Measurements from ENCODE around the gene GPS1.

The GPS1 gene

DNA sequence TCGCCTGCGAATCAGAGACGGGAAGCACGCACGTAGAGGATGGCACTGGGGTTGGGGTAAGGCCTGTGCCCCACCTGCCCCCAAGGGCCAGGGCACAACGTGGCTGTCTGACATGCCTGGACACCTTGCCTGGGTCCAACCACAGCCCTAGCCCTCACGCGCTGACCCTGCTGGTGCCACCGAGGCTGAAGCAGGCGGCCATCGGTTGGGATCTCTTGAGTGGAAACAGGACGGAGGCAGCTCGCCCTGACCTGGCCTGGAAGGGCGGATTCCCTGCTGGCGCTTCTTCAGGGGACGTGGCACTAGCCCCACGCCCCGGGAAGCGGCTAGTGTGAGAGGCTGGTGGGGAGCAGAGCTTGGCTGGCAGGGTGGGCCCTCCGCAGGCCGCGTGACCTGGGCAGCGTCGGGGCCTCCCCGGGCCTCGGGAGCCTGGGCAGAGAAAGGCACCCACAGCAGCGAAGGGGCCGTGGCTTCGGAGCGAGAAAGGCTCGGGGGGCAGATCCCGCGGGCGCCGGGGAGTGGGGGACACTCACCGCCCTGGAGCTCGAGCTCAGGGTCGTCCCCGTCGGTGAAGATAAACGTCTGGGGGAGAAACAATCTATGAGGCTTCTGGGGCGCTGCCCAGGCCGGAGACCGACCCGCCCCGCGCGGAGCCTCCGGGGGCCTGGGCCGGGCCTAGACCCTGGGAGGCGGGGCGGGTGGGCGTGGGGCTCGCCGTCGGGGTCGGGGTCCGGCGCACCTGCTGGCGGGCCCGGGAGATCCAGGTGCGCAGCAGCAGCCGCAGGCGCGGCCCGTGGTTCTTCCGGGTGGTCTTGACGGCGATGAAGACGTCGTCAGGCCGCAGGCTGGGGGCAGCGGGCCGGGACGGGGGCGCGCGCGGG is 697 bp upstream of the GPS1 start:
- H3K36me3 ChIP-seq (ENCODE audit: control insufficient read depth, insufficient read depth, low read length) = peaks cover 6% of the 10 kb centered on the region
- no CpG with 5 or more reads among the region's 79 CpGs for WGBS (ENCODE audit: extremely low coverage, insufficient coverage, low lambda C conversion rate)

DNA sequence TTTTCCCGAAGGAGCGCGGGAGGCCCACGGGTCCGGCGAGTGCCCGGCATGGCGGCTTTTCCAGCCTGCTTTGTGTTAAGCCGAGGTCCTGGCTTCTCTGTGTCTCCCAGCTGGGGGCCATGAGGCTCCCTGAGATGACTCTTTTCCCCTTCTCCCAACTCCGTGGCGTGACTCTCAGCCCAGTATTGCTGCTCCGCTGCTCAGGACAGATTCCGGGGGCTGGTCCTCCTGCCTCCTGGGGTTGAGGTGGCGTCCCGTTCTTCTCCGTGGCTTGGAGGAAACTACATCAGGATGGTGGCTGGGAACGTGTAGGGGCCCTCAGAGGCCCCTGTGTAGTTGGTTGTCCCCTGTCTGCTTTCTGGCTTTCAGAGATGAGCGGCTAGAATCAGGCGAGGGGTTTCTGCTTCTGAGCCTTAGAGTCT is 951 bp downstream of the GPS1 start:
- Histone ChIP-seq H4K5ac (ENCODE audit: low read length) (no peak overlapping the region), H3K27ac (ENCODE audit: low read depth, low read length) (no peak overlapping the region), H3K79me1 (ENCODE audit: low read length) (peaks cover 3% of the 10 kb centered on the region), H3K79me2 (ENCODE audit: control insufficient read depth, insufficient read depth, low read length) (peaks cover 7% of the 10 kb centered on the region), H2BK15ac (replicated peaks; ENCODE audit: low read depth) (no peak overlapping the region), H3K4me2 (ENCODE audit: low read length) (peak overlapping the region; percentile 67), H3K27me3 (ENCODE audit: insufficient read depth, low read length, poor library complexity) (no peaks in the 10 kb centered on the region), H3K23ac (ENCODE audit: low read length) (no peak overlapping the region), H3K18ac (ENCODE audit: low read length) (no peak overlapping the region), H3K4me1 (ENCODE audit: control insufficient read depth, low read depth, low read length) (no peaks in the 10 kb centered on the region), H3K4me3 (ENCODE audit: low read length) (peak overlapping the region; percentile 87), H3K56ac (ENCODE audit: low read length) (peak overlapping the region; percentile 91), H3K36me3 (ENCODE audit: control insufficient read depth, insufficient read depth, low read length) (peaks cover 6% of the 10 kb centered on the region), H2BK120ac (ENCODE audit: low read depth, low read length) (no peak overlapping the region), H2AK5ac (ENCODE audit: low read length) (no peak overlapping the region), H4K8ac (ENCODE audit: low read depth, low read length) (no peak overlapping the region), H3K4ac (ENCODE audit: low read depth, low read length) (no peak overlapping the region), H3K9ac (ENCODE audit: low read length) (peak overlapping the region; percentile 84), H2BK5ac (ENCODE audit: low read length) (no peak overlapping the region)
- no peak for DNase-seq
- no CpG with 5 or more reads among the region's 19 CpGs for WGBS (ENCODE audit: extremely low coverage, insufficient coverage, low lambda C conversion rate)

More for the DNA sequence above, 697 bp upstream of the GPS1 start:
- H3K9ac ChIP-seq (ENCODE audit: low read length) = peak overlapping the region; percentile 73
- no peak overlapping the region for H3K18ac ChIP-seq (ENCODE audit: low read length)
- DNase-seq = no peak
- H2BK120ac ChIP-seq (ENCODE audit: low read depth, low read length) = no peak overlapping the region
- peak overlapping the region; percentile 89 for H3K23ac ChIP-seq (ENCODE audit: low read length)
- H3K79me2 ChIP-seq (ENCODE audit: control insufficient read depth, insufficient read depth, low read length) = peaks cover 7% of the 10 kb centered on the region
- no peak overlapping the region for H4K8ac ChIP-seq (ENCODE audit: low read depth, low read length)
- peak overlapping the region; percentile 82 for H2AK5ac ChIP-seq (ENCODE audit: low read length)
- no peaks in the 10 kb centered on the region for H3K4me1 ChIP-seq (ENCODE audit: control insufficient read depth, low read depth, low read length)
- H3K4me3 ChIP-seq (ENCODE audit: low read length) = peak overlapping the region; percentile 28
- no peak overlapping the region for H3K4ac ChIP-seq (ENCODE audit: low read depth, low read length)
- no peak overlapping the region for H3K27ac ChIP-seq (ENCODE audit: low read depth, low read length)
- peak overlapping the region; percentile 46 for H3K4me2 ChIP-seq (ENCODE audit: low read length)
- no peak overlapping the region for H2BK15ac ChIP-seq (replicated peaks; ENCODE audit: low read depth)
- no peak overlapping the region for H4K5ac ChIP-seq (ENCODE audit: low read length)
- H3K56ac ChIP-seq (ENCODE audit: low read length) = peak overlapping the region; percentile 86
- no peak overlapping the region for H2BK5ac ChIP-seq (ENCODE audit: low read length)
- H3K27me3 ChIP-seq (ENCODE audit: insufficient read depth, low read length, poor library complexity) = no peaks in the 10 kb centered on the region
- peaks cover 3% of the 10 kb centered on the region for H3K79me1 ChIP-seq (ENCODE audit: low read length)

DNA sequence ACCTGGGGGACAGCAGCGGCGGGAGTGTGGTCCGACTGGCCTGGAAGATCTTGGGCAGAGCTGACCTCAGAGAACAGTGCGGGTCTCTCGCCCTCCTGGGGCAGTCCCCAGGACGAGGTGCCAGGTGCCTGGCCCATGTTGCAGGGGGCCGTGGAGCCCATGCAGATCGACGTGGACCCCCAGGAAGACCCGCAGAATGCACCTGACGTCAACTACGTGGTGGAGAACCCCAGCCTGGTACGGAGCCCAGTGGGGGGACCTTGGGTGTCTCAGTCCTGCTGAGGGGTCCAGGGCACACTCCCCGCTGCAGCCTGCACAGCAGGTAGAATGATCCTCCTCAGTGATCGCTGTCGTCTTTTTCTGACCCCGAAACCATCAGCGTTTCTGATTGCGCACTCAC is 1.4 kb downstream of the GPS1 start:
- Histone ChIP-seq H3K79me1 (ENCODE audit: low read length) (peaks cover 3% of the 10 kb centered on the region), H2BK5ac (ENCODE audit: low read length) (no peak overlapping the region), H3K27ac (ENCODE audit: low read depth, low read length) (no peak overlapping the region), H3K4me1 (ENCODE audit: control insufficient read depth, low read depth, low read length) (no peaks in the 10 kb centered on the region), H3K4me2 (ENCODE audit: low read length) (no peak overlapping the region), H3K4ac (ENCODE audit: low read depth, low read length) (no peak overlapping the region), H3K79me2 (ENCODE audit: control insufficient read depth, insufficient read depth, low read length) (peaks cover 7% of the 10 kb centered on the region), H3K27me3 (ENCODE audit: insufficient read depth, low read length, poor library complexity) (no peaks in the 10 kb centered on the region), H2BK120ac (ENCODE audit: low read depth, low read length) (no peak overlapping the region), H3K18ac (ENCODE audit: low read length) (no peak overlapping the region), H3K4me3 (ENCODE audit: low read length) (no peak overlapping the region), H3K36me3 (ENCODE audit: control insufficient read depth, insufficient read depth, low read length) (peaks cover 6% of the 10 kb centered on the region), H2BK15ac (replicated peaks; ENCODE audit: low read depth) (no peak overlapping the region), H3K9ac (ENCODE audit: low read length) (no peak overlapping the region), H3K23ac (ENCODE audit: low read length) (no peak overlapping the region), H3K56ac (ENCODE audit: low read length) (no peak overlapping the region), H4K8ac (ENCODE audit: low read depth, low read length) (no peak overlapping the region), H2AK5ac (ENCODE audit: low read length) (no peak overlapping the region), H4K5ac (ENCODE audit: low read length) (no peak overlapping the region)
- no peak for DNase-seq
- no CpG with 5 or more reads among the region's 19 CpGs for WGBS (ENCODE audit: extremely low coverage, insufficient coverage, low lambda C conversion rate)

DNA sequence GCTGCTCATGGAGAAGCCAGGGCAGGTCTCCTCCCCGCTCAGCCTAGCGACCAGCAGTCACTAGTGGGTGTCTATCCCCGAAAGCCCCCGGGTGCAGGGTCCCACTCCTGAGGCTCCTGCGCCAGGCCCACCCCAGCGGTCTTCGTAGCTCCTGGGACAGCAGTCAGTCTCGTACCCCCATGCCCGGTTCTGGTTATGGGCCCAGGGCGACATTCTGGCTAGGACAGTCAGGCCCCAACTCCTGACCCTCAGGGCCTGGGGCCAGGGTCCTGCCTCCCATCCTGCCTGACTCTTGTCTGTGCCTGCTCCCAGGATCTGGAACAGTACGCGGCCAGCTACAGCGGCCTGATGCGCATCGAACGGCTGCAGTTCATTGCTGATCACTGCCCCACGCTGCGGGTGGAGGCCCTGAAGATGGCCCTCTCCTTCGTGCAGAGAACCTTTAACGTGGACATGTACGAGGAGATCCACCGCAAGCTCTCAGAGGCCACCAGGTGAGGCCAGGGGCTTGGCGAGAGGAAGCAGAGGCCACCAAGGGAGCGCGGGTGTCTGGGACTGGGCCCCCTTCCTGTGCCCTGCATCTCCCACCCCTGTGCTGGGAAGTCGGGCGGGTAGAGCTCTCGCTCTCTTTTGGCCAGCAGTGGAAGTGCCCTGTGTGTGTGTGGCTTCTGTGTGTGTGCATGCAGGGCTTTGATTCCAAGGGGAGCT is 2.0 kb downstream of the GPS1 start:
- Histone ChIP-seq H4K5ac (ENCODE audit: low read length) (no peak overlapping the region), H3K27ac (ENCODE audit: low read depth, low read length) (no peak overlapping the region), H3K4me3 (ENCODE audit: low read length) (no peak overlapping the region), H3K36me3 (ENCODE audit: control insufficient read depth, insufficient read depth, low read length) (peaks cover 6% of the 10 kb centered on the region), H3K23ac (ENCODE audit: low read length) (no peak overlapping the region), H4K8ac (ENCODE audit: low read depth, low read length) (no peak overlapping the region), H2BK5ac (ENCODE audit: low read length) (no peak overlapping the region), H3K79me1 (ENCODE audit: low read length) (peaks cover 3% of the 10 kb centered on the region), H2BK15ac (replicated peaks; ENCODE audit: low read depth) (no peak overlapping the region), H3K4me2 (ENCODE audit: low read length) (no peak overlapping the region), H3K4me1 (ENCODE audit: control insufficient read depth, low read depth, low read length) (no peaks in the 10 kb centered on the region), H3K9ac (ENCODE audit: low read length) (no peak overlapping the region), H3K4ac (ENCODE audit: low read depth, low read length) (no peak overlapping the region), H3K56ac (ENCODE audit: low read length) (no peak overlapping the region), H2AK5ac (ENCODE audit: low read length) (no peak overlapping the region), H3K79me2 (ENCODE audit: control insufficient read depth, insufficient read depth, low read length) (peaks cover 7% of the 10 kb centered on the region), H3K18ac (ENCODE audit: low read length) (no peak overlapping the region), H2BK120ac (ENCODE audit: low read depth, low read length) (no peak overlapping the region), H3K27me3 (ENCODE audit: insufficient read depth, low read length, poor library complexity) (no peaks in the 10 kb centered on the region)
- WGBS (ENCODE audit: extremely low coverage, insufficient coverage, low lambda C conversion rate) = no CpG with 5 or more reads among the region's 28 CpGs
- no peak for DNase-seq

DNA sequence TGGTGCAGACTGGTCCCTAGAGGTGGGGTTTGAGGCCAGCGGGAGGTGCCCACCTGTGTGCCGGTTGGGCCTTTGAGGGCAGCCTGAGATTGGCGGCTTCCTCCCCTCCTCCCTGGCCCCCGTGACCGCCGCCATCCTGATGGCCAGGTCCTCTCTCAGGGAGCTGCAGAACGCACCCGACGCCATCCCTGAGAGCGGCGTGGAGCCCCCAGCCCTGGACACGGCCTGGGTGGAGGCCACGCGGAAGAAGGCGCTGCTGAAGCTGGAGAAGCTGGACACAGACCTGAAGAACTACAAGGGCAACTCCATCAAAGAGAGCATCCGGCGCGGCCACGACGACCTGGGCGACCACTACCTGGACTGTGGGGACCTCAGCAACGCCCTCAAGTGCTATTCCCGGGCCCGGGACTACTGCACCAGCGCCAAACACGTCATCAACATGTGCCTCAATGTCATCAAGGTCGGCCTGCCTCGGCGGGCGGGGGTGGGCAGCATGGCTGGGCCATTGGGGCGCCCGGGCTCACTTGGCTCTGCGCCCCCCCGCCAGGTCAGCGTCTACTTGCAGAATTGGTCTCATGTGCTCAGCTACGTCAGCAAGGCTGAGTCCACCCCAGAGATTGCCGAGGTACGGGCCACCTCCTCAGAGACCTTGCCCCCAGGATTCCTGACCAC is 2.8 kb downstream of the GPS1 start:
- no peaks in the 10 kb centered on the region for H3K4me1 ChIP-seq (ENCODE audit: control insufficient read depth, low read depth, low read length)
- H3K36me3 ChIP-seq (ENCODE audit: control insufficient read depth, insufficient read depth, low read length) = peaks cover 6% of the 10 kb centered on the region
- no peak overlapping the region for H3K4ac ChIP-seq (ENCODE audit: low read depth, low read length)
- H2AK5ac ChIP-seq (ENCODE audit: low read length) = no peak overlapping the region
- no peak overlapping the region for H3K18ac ChIP-seq (ENCODE audit: low read length)
- H3K4me3 ChIP-seq (ENCODE audit: low read length) = no peak overlapping the region
- no peak overlapping the region for H2BK120ac ChIP-seq (ENCODE audit: low read depth, low read length)
- WGBS (ENCODE audit: extremely low coverage, insufficient coverage, low lambda C conversion rate) = no CpG with 5 or more reads among the region's 38 CpGs
- H3K27me3 ChIP-seq (ENCODE audit: insufficient read depth, low read length, poor library complexity) = no peaks in the 10 kb centered on the region
- H3K56ac ChIP-seq (ENCODE audit: low read length) = no peak overlapping the region
- H3K27ac ChIP-seq (ENCODE audit: low read depth, low read length) = no peak overlapping the region
- H3K79me2 ChIP-seq (ENCODE audit: control insufficient read depth, insufficient read depth, low read length) = peaks cover 7% of the 10 kb centered on the region
- H2BK15ac ChIP-seq (replicated peaks; ENCODE audit: low read depth) = no peak overlapping the region
- no peak overlapping the region for H3K23ac ChIP-seq (ENCODE audit: low read length)
- no peak overlapping the region for H3K4me2 ChIP-seq (ENCODE audit: low read length)
- H3K9ac ChIP-seq (ENCODE audit: low read length) = no peak overlapping the region
- DNase-seq = no peak
- H2BK5ac ChIP-seq (ENCODE audit: low read length) = no peak overlapping the region
- H3K79me1 ChIP-seq (ENCODE audit: low read length) = peaks cover 3% of the 10 kb centered on the region
- no peak overlapping the region for H4K8ac ChIP-seq (ENCODE audit: low read depth, low read length)
- no peak overlapping the region for H4K5ac ChIP-seq (ENCODE audit: low read length)
